HFF-Myc (cell line): ENCODE measurements around the gene SLIT3.

Experiments used
- DNase-seq: peaks from one replicate; pipeline ENCODE4 v3.0.0-alpha.2; 2011; ENCODE audit warnings: low read depth; ENCODE audit errors: extremely low read depth
- H3K4me3 ChIP-seq: replicated peaks from 2 replicates; pipeline ENCODE4 v1.5.1; 2011; ENCODE audit warnings: low read depth, mild to moderate bottlenecking, control low read depth, low read length
- TF ChIP-seq, protein P1 (sequence below): IDR thresholded peaks from 2 replicates; pipeline ENCODE4 v1.5.1; 2012; ENCODE audit warnings: mild to moderate bottlenecking, low read depth, low read length, control low read depth; ENCODE audit errors: missing control alignments

SLIT3 gene

DNA sequence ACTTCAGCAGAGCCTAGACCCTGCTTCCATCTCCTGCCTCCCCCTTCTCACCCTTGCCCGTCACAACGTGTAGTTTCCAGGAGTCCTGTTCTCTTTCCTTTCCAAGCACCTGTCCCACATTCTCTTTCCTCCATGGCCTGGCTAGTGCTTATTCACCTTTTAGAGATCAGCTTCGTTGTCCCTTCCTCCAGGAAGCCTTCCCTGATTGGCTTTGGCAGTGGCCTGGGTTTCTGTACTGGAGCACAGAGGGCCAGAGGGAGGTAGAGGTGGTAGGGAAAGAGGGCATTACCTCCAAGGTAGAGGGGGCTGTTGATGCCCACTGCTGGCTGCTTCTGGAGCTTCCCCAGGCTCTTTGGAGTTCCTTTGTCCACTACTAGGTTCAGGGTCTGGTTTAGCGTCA lies 628.1 kb downstream of the SLIT3 start:
- DNase-seq: no peak
- no peak overlapping the region for H3K4me3 ChIP-seq
- TF ChIP-seq, protein P1, sequence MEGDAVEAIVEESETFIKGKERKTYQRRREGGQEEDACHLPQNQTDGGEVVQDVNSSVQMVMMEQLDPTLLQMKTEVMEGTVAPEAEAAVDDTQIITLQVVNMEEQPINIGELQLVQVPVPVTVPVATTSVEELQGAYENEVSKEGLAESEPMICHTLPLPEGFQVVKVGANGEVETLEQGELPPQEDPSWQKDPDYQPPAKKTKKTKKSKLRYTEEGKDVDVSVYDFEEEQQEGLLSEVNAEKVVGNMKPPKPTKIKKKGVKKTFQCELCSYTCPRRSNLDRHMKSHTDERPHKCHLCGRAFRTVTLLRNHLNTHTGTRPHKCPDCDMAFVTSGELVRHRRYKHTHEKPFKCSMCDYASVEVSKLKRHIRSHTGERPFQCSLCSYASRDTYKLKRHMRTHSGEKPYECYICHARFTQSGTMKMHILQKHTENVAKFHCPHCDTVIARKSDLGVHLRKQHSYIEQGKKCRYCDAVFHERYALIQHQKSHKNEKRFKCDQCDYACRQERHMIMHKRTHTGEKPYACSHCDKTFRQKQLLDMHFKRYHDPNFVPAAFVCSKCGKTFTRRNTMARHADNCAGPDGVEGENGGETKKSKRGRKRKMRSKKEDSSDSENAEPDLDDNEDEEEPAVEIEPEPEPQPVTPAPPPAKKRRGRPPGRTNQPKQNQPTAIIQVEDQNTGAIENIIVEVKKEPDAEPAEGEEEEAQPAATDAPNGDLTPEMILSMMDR: no peak

DNA sequence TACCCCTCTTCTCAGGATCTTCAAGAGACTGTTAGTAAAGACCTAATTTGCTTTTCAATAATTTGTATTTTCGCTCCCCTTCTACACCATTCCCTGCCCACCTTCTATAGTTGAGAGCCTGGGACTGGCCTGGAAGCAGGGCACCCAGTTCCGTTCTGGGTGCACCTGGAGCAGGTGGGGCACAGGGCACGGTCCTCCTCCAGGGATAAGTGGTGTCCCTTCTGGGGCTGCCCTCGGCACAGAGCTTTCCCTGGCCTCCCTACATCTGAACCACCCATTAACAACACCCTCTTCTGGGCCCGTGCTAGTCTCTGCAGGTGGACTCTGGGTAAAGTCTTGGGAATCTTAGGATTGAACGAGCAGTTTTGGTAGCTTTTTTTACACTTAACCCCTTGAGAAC lies 628.9 kb downstream of the SLIT3 start:
- no peak for DNase-seq
- H3K4me3 ChIP-seq: no peak overlapping the region
- TF ChIP-seq, protein P1: no peak

DNA sequence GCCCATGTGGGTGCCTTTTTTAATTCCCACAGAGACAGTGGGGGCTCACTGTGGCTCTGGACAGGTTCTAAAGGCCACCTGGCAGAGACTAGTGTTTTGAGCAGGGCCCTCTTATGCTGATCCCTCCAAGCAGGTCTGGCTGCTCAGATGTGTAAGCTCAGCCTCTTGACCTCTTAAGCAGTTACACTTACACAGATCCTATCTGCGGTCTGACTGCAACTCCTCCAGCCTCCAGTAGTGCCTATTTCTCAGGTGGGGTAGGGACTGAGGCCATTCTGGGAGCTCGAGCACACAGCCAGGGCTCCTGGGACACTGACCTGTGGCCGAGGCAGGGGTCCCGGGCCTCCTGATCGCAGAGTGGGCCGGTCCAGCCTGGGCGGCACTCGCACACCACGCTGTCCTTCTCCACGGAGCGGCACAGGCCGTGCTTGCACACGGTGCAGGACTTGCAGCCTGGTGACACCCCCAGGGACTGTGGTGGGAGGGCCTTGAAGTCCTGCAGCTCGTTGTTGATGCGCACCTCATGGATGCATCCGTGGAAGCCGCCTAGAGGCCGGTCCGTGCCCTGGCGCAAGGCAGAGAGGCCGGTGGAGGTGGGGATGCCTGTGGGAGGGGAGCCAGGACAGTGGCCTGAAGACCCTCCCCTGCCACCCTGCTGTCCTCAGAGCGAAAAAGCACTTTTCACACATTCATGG lies 629.9 kb downstream of the SLIT3 start:
- TF ChIP-seq, protein P1: no peak
- no peak overlapping the region for H3K4me3 ChIP-seq
- no peak for DNase-seq

DNA sequence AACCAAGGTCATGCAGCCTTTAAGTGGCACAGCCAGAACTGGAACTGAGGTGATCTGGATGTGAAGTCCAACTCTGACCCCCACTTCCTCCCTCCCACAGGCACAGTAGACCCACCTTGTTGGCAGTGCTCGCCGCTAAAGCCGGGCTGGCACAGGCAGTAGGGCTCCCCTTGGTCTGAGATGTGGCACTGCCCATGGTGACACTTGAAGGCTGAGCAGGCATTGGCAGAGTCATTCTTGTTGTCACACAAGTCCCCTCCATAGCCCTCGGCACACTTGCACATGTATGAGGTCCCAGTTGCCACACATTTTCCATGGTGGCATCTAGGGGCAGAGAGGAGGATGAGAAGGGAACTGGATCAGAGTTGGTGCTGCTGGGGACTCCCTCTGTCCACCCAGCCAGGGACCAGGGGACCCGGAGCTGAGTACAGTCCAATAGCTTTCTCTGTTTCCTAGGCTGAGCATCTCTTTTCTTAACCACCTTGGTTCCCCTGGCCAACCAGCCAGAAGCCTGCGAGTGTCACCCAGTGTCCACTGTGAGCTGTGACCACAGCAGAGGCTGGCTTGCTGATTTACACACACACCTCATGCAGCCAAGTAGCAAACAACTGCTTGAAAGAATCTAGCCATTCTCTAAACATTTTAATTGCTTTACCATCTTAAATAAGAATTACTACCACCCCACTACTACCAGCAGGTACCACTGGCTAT lies 631.1 kb downstream of the SLIT3 start:
- no peak for DNase-seq
- TF ChIP-seq, protein P1: no peak
- no peak overlapping the region for H3K4me3 ChIP-seq

DNA sequence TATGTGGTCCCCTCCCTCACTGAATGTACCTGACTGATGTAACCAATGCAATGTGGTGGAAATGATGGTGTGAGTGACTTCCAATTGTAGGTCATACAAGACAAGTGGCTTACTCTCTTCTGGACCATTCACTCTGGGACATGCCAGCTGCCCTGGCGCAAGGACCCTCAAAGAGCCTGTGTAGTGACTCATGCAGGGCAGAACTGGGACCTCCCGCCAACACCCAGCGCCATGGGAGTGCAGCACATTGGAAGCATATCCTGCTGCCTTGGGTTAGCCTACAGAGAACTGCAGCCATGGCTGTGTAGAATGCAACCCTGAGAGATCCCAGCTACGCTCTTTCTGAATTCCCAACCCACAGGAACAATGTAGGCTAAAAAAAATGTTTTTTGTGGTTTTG lies 631.8 kb downstream of the SLIT3 start:
- no peak for DNase-seq
- TF ChIP-seq, protein P1: no peak

DNA sequence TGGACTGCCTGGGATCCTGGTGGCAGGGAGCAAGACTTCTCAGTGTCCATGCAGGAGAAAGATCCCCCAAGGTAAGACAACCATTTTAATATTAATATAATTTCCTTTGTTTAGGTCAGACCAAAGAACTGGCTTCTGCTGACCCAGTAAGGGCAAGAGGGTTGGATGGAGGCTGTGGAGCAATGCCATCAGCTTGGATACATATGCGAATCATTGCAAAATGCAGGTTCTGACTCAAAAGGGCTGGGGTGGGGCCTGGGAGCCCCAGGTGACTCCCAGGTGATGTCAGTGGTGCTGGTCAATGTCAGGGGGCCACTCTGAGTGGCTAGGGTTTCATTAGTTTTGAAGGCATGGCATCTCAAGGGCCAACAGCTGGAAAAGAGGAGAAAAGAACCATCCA lies 632.9 kb downstream of the SLIT3 start:
- H3K4me3 ChIP-seq: no peak overlapping the region
- TF ChIP-seq, protein P1: no peak
- no peak for DNase-seq

More for the DNA sequence above, 631.8 kb downstream of the SLIT3 start:
- no peak overlapping the region for H3K4me3 ChIP-seq
